SU-DHL-6 (cell line): ENCODE data around the gene TPSB2.

Experiments
- H2AFZ ChIP-seq: fragments of 200-600 bp; sonication (generic); 2 replicates; pipeline ENCODE4 v1.6.1; 2014; ENCODE audit warnings: low read depth, mild to moderate bottlenecking, moderate library complexity, mixed read lengths, antibody characterized with exemption, low read length; ENCODE audit not compliant: severe bottlenecking
- H3F3A ChIP-seq: fragments of 200-600 bp; shearing (Covaris generic); 2 replicates; pipeline ENCODE4 v1.6.0; 2016; ENCODE audit warnings: antibody characterized with exemption, mild to moderate bottlenecking; ENCODE audit not compliant: insufficient read depth
- H3K27ac ChIP-seq: fragments of 200-600 bp; sonication (generic); 2 replicates; pipeline ENCODE4 v1.5.1; 2016; ENCODE audit warnings: low read depth, mild to moderate bottlenecking, low read length, moderate library complexity, mixed read lengths
- H3K27me3 ChIP-seq: fragments of 200-600 bp; sonication (generic), shearing (Covaris generic); 2 replicates; pipeline ENCODE4 v1.6.0; 2014; ENCODE audit warnings: mild to moderate bottlenecking, low read length
- H3K36me3 ChIP-seq: fragments of 200-600 bp; sonication (generic); 2 replicates; pipeline ENCODE4 v1.6.1; 2014; ENCODE audit warnings: mild to moderate bottlenecking, low read length, mixed read lengths
- H3K4me2 ChIP-seq: fragments of 300-600, 200-600 bp; shearing (Covaris generic), sonication (generic); 2 replicates; pipeline ENCODE4 v1.6.0; 2014; ENCODE audit warnings: low read length, low read depth, mild to moderate bottlenecking; ENCODE audit not compliant: poor library complexity, severe bottlenecking
- H3K4me3 ChIP-seq: fragments of 200-600 bp; sonication (generic); 2 replicates; pipeline ENCODE4 v1.5.1; 2014; ENCODE audit warnings: antibody characterized with exemption, low read length, mild to moderate bottlenecking, mixed read lengths; ENCODE audit not compliant: insufficient read depth, poor library complexity, severe bottlenecking
- H3K79me2 ChIP-seq: fragments of 200-600 bp; sonication (generic); 2 replicates; pipeline ENCODE4 v1.6.1; 2014; ENCODE audit warnings: mild to moderate bottlenecking, low read length, moderate library complexity; ENCODE audit not compliant: insufficient read depth
- H3K9ac ChIP-seq: fragments of 200-600 bp; sonication (generic); 2 replicates; pipeline ENCODE4 v1.7.0; 2014; ENCODE audit warnings: mild to moderate bottlenecking, low read length
- H3K9me2 ChIP-seq: fragments of 200-600 bp; sonication (generic); replicated peaks from 2 replicates; pipeline ENCODE4 v1.6.1; 2014; ENCODE audit warnings: low read length; ENCODE audit not compliant: insufficient read depth
- H3K9me3 ChIP-seq: fragments of 200-600 bp; sonication (generic); 2 replicates; pipeline ENCODE4 v1.6.1; 2014; ENCODE audit warnings: low read length, mixed read lengths; ENCODE audit not compliant: insufficient read depth
- H4K20me1 ChIP-seq: fragments of 200-600 bp; sonication (generic); 2 replicates; pipeline ENCODE4 v1.6.1; 2014; ENCODE audit warnings: low read depth, mild to moderate bottlenecking, antibody characterized with exemption, low read length, moderate library complexity, mixed read lengths
- EZH2phosphoT487 ChIP-seq: fragments of 200-600 bp; sonication (generic), shearing (Covaris generic); conservative IDR thresholded peaks from 2 replicates; pipeline ENCODE4 v1.6.1; 2018; ENCODE audit warnings: mild to moderate bottlenecking, antibody characterized with exemption, low read length, moderate library complexity, mixed read lengths
- TF ChIP-seq, protein P1 (sequence below): fragments of 200-600 bp; sonication (generic); IDR thresholded peaks from one replicate; pipeline ENCODE4 v1.5.1; 2017; ENCODE audit warnings: antibody characterized with exemption, mild to moderate bottlenecking, low read length, moderate library complexity; ENCODE audit not compliant: insufficient read depth, poor library complexity, severe bottlenecking

The TPSB2 gene

DNA sequence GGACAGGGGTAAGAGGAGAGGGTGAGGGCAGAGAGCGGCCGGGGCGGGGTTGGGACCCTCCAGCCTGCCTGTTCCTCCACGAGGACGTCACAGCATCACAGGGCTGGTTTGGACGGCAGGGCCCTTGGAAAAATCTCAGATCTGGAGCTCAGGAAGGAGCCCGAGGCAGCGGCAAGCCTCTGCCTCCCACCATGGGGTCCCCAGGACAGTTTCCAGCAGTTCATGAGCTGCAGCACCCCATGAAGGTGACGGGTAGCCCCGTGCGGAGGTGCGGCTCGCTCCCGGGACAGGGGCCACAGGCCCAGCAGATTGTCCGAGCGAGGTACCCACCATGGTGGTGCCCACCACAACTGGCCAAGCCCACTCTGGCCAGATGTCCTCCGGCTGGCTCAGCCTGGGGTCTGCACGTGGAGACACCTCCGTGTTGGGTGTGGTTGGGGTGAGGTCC, 47.2 kb upstream of the TPSB2 start:
- H3K27ac ChIP-seq = no peak overlapping the region
- no peak overlapping the region for H3K4me3 ChIP-seq
- no peaks in the 10 kb centered on the region for H4K20me1 ChIP-seq
- no peak overlapping the region for H2AFZ ChIP-seq
- no peaks in the 10 kb centered on the region for H3K36me3 ChIP-seq
- no peaks in the 10 kb centered on the region for H3K79me2 ChIP-seq
- H3F3A ChIP-seq = peaks cover 3% of the 10 kb centered on the region; the same call in 1 of the 2 replicates
- no peak overlapping the region for H3K4me2 ChIP-seq
- no peaks in the 10 kb centered on the region for H3K9me3 ChIP-seq
- no peaks in the 10 kb centered on the region for H3K27me3 ChIP-seq
- no peaks in the 10 kb centered on the region for H3K9me2 ChIP-seq
- no peak for TF ChIP-seq EZH2phosphoT487
- TF ChIP-seq, protein P1, sequence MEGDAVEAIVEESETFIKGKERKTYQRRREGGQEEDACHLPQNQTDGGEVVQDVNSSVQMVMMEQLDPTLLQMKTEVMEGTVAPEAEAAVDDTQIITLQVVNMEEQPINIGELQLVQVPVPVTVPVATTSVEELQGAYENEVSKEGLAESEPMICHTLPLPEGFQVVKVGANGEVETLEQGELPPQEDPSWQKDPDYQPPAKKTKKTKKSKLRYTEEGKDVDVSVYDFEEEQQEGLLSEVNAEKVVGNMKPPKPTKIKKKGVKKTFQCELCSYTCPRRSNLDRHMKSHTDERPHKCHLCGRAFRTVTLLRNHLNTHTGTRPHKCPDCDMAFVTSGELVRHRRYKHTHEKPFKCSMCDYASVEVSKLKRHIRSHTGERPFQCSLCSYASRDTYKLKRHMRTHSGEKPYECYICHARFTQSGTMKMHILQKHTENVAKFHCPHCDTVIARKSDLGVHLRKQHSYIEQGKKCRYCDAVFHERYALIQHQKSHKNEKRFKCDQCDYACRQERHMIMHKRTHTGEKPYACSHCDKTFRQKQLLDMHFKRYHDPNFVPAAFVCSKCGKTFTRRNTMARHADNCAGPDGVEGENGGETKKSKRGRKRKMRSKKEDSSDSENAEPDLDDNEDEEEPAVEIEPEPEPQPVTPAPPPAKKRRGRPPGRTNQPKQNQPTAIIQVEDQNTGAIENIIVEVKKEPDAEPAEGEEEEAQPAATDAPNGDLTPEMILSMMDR = no peak
- no peak overlapping the region for H3K9ac ChIP-seq

DNA sequence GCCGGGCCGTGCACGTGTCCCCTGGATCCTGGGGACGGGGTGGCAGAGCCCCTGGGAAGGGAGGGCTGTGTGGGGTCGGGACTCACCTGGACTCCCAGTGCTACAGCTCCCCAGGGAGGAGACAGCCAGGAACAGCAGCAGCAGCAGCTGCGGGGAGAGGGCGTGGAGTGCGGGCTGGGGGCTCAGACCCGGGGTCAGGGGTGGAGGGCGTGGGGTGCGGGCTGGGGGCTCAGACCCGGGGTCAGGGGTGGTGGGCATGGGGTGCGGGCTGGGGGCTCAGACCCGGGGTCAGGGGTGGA, 46.5 kb upstream of the TPSB2 start:
- Histone ChIP-seq H4K20me1 (no peaks in the 10 kb centered on the region), H3K27me3 (no peaks in the 10 kb centered on the region), H3K79me2 (no peaks in the 10 kb centered on the region), H3K9me3 (no peaks in the 10 kb centered on the region), H3K4me2 (no peak overlapping the region), H3K27ac (no peak overlapping the region), H3K4me3 (no peak overlapping the region), H2AFZ (no peak overlapping the region), H3K9me2 (no peaks in the 10 kb centered on the region), H3F3A (peaks cover 5% of the 10 kb centered on the region; the same call in 1 of the 2 replicates), H3K36me3 (no peaks in the 10 kb centered on the region), H3K9ac (no peak overlapping the region)
- TF ChIP-seq, protein P1 = no peak
- TF ChIP-seq EZH2phosphoT487 = no peak

DNA sequence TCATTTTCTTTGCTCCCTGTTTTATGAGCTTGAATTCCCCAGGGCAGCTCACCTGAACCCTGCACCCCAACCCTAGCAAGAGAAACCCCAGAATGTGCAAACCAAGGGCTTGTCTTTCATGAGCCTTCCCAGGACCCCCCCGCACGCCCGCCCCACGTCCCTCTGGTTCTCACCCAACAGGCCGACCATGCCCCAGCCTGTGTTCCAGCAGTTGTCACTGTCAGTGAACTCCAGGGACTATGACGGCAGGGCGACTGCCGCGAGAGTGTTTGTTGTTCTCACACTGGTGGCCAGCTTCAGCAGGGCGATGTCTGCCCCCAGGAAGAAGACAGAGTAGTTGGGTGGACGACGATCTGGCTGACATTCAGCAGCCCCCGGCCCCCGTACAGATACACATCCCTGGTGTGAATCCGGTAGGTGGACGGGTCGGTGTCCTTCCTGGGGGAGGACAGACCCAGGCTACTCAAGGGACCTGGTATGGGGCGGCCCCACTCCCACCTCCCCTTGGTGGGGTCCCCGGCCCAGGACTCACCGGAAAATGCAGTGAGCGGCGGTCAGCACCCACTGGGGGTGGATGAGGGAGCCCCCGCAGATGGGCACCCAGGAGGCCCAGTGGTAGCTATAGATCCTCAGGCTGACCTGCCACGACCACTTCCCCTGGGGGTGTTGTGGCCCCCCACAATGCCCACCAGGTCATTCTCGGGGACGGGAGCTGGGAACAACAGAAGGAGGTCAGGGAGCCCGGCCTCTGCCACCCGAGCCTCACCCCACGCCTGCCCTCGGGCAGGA, 46.0 kb upstream of the TPSB2 start:
- peaks cover 5% of the 10 kb centered on the region; the same call in 1 of the 2 replicates for H3F3A ChIP-seq
- H2AFZ ChIP-seq = no peak overlapping the region
- H3K9me2 ChIP-seq = no peaks in the 10 kb centered on the region
- H3K4me2 ChIP-seq = no peak overlapping the region
- no peaks in the 10 kb centered on the region for H3K79me2 ChIP-seq
- H3K4me3 ChIP-seq = no peak overlapping the region
- no peaks in the 10 kb centered on the region for H4K20me1 ChIP-seq
- H3K9me3 ChIP-seq = no peaks in the 10 kb centered on the region
- no peak for TF ChIP-seq EZH2phosphoT487
- TF ChIP-seq, protein P1 = no peak
- H3K9ac ChIP-seq = no peak overlapping the region
- no peak overlapping the region for H3K27ac ChIP-seq
- H3K27me3 ChIP-seq = no peaks in the 10 kb centered on the region
- H3K36me3 ChIP-seq = no peaks in the 10 kb centered on the region
